Measurements from ENCODE around the gene SLC15A1.

- TF ChIP-seq, protein P1, sequence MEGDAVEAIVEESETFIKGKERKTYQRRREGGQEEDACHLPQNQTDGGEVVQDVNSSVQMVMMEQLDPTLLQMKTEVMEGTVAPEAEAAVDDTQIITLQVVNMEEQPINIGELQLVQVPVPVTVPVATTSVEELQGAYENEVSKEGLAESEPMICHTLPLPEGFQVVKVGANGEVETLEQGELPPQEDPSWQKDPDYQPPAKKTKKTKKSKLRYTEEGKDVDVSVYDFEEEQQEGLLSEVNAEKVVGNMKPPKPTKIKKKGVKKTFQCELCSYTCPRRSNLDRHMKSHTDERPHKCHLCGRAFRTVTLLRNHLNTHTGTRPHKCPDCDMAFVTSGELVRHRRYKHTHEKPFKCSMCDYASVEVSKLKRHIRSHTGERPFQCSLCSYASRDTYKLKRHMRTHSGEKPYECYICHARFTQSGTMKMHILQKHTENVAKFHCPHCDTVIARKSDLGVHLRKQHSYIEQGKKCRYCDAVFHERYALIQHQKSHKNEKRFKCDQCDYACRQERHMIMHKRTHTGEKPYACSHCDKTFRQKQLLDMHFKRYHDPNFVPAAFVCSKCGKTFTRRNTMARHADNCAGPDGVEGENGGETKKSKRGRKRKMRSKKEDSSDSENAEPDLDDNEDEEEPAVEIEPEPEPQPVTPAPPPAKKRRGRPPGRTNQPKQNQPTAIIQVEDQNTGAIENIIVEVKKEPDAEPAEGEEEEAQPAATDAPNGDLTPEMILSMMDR (conservative IDR thresholded peaks at IDR 0.05 in 1 of 2, IDR thresholded peaks at IDR 0.05 in 1 of 2; ENCODE audit: extremely low read depth in 1 of 2, insufficient read depth in 1 of 2, low read depth in 1 of 2, low read length in 2 of 2): no peak
- TF ChIP-seq EZH2 (IDR thresholded peaks at IDR 0.05; ENCODE audit: borderline replicate concordance, low read length): no peak
Measured at GRCh38 chr13:98772794-98773452, 20.5 kb upstream of the SLC15A1 start.

Measured in mammary epithelial cell (primary cell).